SU-DHL-6 (cell line): ENCODE measurements around the gene MADD.

ENCODE experiments used
- EZH2phosphoT487 ChIP-seq: fragments of 200-600 bp; sonication (generic), shearing (Covaris generic); conservative IDR thresholded peaks from 2 replicates; pipeline ENCODE4 v1.6.1; 2018; ENCODE audit warnings: mild to moderate bottlenecking, antibody characterized with exemption, low read length, moderate library complexity, mixed read lengths
- TF ChIP-seq, protein P1 (sequence below): fragments of 200-600 bp; sonication (generic); IDR thresholded peaks from one replicate; pipeline ENCODE4 v1.5.1; 2017; ENCODE audit warnings: antibody characterized with exemption, mild to moderate bottlenecking, low read length, moderate library complexity; ENCODE audit not compliant: insufficient read depth, poor library complexity, severe bottlenecking

GRCh38 chr11:47359586-47359985 lies 89.7 kb downstream of the MADD start:
- TF ChIP-seq, protein P1, sequence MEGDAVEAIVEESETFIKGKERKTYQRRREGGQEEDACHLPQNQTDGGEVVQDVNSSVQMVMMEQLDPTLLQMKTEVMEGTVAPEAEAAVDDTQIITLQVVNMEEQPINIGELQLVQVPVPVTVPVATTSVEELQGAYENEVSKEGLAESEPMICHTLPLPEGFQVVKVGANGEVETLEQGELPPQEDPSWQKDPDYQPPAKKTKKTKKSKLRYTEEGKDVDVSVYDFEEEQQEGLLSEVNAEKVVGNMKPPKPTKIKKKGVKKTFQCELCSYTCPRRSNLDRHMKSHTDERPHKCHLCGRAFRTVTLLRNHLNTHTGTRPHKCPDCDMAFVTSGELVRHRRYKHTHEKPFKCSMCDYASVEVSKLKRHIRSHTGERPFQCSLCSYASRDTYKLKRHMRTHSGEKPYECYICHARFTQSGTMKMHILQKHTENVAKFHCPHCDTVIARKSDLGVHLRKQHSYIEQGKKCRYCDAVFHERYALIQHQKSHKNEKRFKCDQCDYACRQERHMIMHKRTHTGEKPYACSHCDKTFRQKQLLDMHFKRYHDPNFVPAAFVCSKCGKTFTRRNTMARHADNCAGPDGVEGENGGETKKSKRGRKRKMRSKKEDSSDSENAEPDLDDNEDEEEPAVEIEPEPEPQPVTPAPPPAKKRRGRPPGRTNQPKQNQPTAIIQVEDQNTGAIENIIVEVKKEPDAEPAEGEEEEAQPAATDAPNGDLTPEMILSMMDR, result no peak
- TF ChIP-seq EZH2phosphoT487, result no peak
